ENCODE results near the gene TMEM192.
"Not testable (repeated sequence)": the region's sequence is repeated elsewhere in the genome, so short reads cannot be mapped to it uniquely, and the experiment has no call there.

Gene TMEM192

DNA sequence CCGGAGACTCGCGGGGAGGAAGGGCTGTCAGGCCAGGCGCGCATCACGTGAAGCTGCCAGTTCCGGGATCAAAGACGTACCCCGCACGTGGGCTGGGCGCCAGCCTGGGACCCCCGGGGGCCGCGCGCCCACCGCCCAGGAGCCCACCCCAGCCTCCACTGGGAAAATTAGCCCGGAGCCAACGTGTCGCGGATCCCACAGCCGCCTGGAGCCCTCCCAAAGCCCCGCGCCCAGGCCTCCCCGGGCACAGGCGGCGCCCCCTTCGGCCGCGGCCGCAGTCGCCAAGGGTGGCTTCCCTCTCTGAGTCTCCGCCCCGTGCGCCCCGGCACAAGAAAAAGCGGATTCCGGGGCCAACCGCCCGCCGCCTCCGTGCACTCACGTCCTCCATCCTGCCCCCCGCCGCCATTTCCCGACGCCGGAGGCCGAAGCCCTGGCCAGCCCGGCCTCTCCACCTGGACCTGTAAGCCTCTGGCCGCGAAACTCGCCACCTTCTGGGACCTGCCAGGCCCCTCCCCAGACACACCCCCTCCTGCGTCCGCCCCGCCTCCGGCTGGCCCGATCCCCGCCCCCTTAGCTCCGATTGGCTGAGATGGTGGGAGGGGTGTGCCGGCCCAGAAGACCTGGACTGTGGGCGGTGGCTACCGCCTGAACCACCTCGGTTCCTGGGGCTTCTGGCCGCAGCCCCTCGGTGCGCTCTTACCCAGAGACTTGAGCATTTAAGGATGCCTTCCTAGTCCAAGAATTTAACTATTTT lies at the start of gene TMEM192:
Gene TMEM192, minus strand, starts transcription at position 493 of the 754 bp plus-strand sequence. Its CDS starts 87 bp downstream, at position 406.
- peak; percentile 71 to 92 (median 85) for DNase-seq (ENCODE audit: low read depth in 3 of 3, low spot score in 1 of 3)

DNA sequence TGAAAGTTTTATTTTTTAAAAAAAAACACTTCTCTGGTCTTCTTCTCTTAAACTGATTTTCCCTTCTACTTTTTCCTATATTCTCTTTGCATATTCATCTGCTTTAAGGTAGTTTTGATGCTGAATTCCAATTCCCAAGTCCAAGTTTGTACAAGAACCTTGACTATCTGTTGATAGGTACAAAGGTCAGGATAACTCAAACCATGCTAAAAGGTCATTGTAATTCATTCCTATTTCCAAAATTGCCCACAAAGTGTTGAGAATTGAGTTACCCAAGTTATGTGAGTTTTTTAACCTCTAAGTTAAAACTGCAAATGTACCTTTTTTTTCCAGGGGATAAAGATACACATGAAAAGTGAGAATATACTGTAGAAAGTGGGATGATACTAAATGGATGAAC lies 46.1 kb upstream of the TMEM192 start:
- no peak for DNase-seq (ENCODE audit: low read depth in 3 of 3, low spot score in 1 of 3)

DNA sequence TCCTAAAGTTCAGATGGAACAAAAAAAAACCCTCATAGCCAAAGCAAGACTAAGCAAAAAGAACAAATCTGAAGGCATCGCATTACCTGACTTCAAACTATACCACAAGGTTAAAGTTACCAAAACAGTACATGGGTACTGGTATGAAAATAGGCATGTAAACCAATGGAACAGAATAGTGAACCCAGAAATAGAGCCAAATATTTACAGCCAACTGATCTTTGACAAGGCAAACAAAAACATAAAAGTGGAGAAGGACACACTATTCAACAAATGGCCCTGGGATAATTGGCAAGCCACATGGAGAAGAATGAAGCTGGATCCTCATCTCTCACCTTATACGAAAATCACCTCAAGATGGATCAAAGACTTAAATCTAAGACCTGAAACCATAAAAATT lies 44.2 kb upstream of the TMEM192 start:
- DNase-seq (ENCODE audit: low read depth in 3 of 3, low spot score in 1 of 3) = no peak

- no peak for DNase-seq (ENCODE audit: low read depth in 3 of 3, low spot score in 1 of 3)
These were observed 41.8 kb upstream of the TMEM192 start for GRCh38 chr4:165154482-165154881.

DNA sequence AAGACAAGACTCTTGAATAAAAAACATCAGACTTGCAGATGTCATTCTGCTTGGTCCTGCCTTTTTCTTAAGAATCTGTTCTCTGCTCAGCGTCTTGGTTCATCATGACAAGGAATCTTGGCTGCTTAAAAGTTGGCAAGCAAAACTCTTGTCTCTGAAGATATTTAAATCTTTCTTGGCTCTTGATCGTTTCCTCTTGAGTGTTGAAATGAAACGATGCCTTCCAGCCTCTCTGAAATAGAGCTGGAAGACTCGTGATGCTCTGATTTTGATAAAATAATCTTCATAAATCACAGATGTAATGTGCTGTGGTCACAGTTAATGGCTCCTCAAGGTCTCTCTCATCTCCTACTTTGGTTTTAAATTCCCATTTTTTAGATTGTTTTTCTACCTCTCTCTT lies 39.9 kb upstream of the TMEM192 start:
- DNase-seq (ENCODE audit: low read depth in 3 of 3, low spot score in 1 of 3) = no peak

DNA sequence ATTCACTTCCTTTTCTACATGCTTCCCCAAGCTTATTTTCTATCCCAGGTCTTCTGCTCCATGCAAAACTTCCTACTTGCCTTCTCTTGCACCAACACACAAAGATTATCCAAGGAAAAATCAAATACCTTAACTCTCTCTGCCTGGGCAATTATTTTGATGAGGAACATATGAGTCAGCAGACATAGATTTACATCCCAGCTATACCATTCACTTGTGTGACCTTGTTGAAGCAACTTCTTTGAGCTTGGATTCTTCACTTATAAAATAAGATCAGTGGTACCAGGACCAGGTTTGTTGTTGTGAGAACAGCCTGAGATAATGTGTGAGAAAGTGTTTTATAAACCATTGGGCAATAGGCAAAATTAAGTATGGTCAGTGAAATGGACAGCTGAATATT lies 39.1 kb upstream of the TMEM192 start:
- no peak for DNase-seq (ENCODE audit: low read depth in 3 of 3, low spot score in 1 of 3)

DNA sequence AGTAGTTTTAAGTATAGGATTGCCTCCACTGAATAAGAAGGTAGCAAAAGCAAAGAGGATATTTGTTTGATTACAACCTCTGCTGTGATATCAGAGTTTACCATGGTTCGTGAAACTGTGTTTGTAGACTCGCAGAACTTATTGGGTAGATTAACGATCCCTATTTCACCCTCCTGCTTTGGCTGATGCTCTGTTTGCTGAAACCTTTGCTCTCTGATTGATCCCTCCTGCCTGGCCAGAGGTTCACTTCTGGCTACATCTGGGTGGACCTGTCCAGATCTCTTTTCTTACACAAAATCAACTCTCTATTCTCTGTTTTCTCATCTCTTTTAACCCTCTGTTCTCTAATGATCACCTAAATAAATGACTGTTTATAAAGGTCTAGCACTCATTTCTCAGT lies 37.9 kb upstream of the TMEM192 start:
- no peak for DNase-seq (ENCODE audit: low read depth in 3 of 3, low spot score in 1 of 3)

DNA sequence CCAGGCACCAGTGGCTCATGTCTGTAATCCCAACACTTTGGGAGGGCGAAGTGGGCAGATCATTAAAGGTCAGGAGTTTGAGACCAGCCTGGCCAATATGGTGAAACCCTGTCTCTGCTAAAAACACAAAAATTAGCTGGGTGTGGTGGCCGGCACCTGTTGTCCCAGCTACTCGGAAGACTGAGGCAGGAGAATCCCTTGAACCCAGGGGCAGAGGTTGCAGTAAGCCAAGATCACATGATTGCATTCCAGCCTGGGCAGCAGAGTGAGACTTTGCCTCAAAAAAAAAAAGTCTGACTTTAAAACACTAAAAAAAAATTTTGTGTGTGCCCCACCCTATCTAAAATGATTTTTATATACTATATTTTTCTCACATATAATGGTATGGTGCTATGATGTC lies 26.2 kb upstream of the TMEM192 start:
- DNase-seq (ENCODE audit: low read depth in 3 of 3, low spot score in 1 of 3) = no peak

- no peak for DNase-seq (ENCODE audit: low read depth in 3 of 3, low spot score in 1 of 3)
These were observed 24.5 kb upstream of the TMEM192 start for GRCh38 chr4:165137205-165137604.

DNA sequence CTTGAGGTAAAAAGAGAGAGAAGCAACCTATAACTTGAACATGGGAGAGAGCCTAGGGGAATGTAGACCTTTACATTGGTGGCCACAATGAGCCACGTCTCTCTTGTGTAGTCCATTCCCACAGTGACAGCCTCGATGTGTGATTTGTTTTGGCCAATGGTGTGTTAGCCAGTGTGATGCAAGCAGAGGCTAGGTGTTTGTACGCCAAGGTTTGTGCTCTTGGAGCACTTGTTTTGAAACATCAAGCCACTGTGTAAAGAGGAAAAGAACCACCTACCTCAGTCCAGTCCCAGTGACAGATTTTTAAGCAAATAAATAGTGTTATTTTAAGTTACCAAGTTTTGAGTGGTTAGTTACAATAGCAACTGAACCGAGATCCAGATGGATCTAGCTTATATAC lies 23.9 kb upstream of the TMEM192 start:
- DNase-seq (ENCODE audit: low read depth in 3 of 3, low spot score in 1 of 3) = no peak

GRCh38 chr4:165133150-165133549 lies 20.5 kb upstream of the TMEM192 start:
- no peak for DNase-seq (ENCODE audit: low read depth in 3 of 3, low spot score in 1 of 3)

GRCh38 chr4:165131247-165131832 lies 18.7 kb upstream of the TMEM192 start:
- DNase-seq (ENCODE audit: low read depth in 3 of 3, low spot score in 1 of 3) = peak; percentile 39 to 64 (median 47)

DNA sequence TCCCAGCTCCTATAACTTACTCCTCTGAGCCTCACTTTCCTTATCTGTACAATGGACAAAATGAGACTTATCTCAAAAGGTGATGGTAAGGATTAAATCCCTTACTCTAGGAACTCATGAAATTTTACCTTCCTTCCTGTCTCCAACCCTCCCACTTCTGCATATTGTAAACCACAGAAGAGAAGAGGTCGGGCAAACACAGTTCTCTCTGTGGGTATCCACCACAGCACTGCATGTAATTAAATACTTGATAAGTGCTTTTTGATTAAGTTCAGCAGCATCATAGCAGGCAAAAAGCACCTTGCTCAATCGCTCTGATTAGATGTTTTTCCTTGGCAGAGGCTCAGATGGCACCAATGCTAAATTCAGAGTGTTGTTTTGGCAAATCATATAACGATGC lies 17.3 kb upstream of the TMEM192 start:
- no peak for DNase-seq (ENCODE audit: low read depth in 3 of 3, low spot score in 1 of 3)

- DNase-seq (ENCODE audit: low read depth in 3 of 3, low spot score in 1 of 3) = not testable (repeated sequence)
These were observed 13.3 kb upstream of the TMEM192 start for GRCh38 chr4:165125869-165126499.

DNA sequence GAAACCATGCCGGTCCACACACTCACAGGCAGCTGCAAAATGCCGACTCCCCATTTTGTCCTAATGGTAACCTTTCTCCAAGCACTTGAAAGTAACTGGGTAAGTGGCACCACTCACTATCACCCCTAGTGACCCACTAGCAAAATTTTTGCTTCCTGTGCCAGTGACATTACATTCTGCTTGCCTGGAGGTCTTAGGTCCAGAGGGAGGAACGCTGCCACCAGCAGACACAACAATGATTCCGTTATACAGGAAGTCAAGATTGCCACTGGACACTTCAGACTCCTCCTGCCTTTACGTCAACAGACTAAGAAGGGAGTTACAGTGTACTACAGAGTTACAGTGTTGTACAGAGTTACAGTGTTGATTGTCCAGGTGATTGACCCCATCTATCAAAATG lies 11.8 kb upstream of the TMEM192 start:
- no peak for DNase-seq (ENCODE audit: low read depth in 3 of 3, low spot score in 1 of 3)

GRCh38 chr4:165118256-165118909 lies 5.7 kb upstream of the TMEM192 start:
- no peak for DNase-seq (ENCODE audit: low read depth in 3 of 3, low spot score in 1 of 3)

DNA sequence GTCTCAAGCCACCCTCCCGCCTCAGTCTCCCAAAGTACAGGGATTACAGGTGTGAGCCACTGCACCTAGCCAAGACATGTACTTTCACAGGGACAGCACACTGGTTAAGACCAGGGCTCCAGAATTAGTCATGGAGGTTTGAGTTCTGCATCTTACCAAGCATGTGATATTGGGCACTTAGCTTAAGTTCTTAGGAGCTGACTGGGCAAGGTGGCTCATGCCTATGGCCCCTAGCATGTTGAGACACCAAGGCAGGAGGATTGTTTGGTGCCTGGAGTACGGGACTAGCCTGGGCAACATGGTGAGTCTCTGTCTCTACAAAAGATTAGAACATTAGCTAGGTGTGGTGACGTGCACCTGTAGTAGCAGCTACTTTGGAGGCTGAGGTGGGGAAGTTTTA lies 2.6 kb upstream of the TMEM192 start:
- DNase-seq (ENCODE audit: low read depth in 3 of 3, low spot score in 1 of 3) = no peak

- no peak for DNase-seq (ENCODE audit: low read depth in 3 of 3, low spot score in 1 of 3)
These were observed 723 bp downstream of the TMEM192 start for GRCh38 chr4:165111906-165112367.

DNA sequence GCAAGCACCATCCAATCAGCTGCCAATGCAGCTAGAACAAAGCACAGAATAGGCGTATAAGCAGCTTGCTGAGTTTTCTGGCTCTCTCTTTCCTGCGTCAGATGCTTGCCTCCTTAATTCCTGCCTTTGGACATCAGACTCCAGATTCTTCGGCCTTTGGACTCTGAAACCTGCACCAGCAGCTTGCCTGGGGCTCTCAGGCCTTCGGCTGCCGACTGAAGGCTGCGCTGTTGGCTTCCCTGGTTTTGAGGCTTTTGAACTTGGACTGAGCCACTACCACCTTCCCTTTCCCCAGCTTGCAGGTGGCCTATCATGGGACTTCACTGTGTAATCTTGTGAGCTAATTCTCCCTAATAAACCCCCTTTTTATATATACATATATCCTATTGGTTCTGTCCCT lies 6.1 kb downstream of the TMEM192 start:
- no peak for DNase-seq (ENCODE audit: low read depth in 3 of 3, low spot score in 1 of 3)

DNA sequence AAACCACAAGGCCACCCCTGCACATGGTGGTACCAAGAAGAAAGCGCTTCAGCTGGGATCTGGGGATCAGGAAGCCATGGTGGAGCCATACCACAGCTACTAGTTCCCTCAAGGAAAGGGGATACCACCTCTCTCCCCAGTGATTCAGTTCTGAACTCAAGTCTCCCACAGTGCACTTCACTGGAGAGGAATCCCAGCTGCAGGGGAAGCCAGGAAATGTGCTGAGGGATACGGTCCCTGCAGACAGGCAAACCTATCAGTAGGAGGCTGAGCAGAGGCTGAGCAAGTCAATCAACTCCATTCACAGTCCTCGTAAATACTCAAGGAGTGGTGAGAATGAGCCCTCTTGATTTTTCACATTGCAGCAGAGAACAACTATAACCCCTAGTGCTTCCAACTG lies 11.0 kb downstream of the TMEM192 start:
- DNase-seq (ENCODE audit: low read depth in 3 of 3, low spot score in 1 of 3) = no peak

- no peak for DNase-seq (ENCODE audit: low read depth in 3 of 3, low spot score in 1 of 3)
These were observed 15.9 kb downstream of the TMEM192 start for GRCh38 chr4:165096776-165097175.

DNA sequence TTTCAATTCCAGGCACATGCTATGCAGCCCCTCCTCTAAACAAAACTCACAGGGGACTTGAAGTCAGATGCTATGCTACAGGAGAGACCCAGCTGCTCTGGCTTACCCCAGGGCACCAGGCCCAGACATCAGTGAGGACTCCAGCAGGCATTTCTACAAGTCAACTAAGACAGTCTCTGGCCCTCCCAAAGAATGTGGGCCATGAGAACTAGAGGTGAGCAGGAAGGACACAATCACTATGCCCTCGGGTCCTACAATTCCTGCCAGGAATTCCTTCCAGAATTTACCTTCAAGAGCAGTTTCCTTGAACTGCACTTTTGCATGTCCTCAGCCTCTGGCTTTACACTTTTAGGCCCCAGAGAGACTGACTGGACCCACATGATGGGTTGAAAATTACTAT lies 17.4 kb downstream of the TMEM192 start:
- DNase-seq (ENCODE audit: low read depth in 3 of 3, low spot score in 1 of 3) = no peak

Data from stimulated activated CD4-positive, alpha-beta T cell treated with anti-CD3 and anti-CD28 coated beads, TNF-alpha, amount 100 ng/mL, for 1 hour (primary cell).